HG03354 (cell line): Measurements from ENCODE around the gene SYNE2.
A peak's percentile ranks its signal among the peaks of the same experiment; 100 is the strongest.
"Not testable (repeated sequence)": the region's sequence is repeated elsewhere in the genome, so short reads cannot be mapped to it uniquely, and the experiment has no call there.

Source experiments
- ATAC-seq: cut with Tn5 transposase; IDR thresholded peaks from one replicate; pipeline ENCODE4 v1.9.1; 2021; ENCODE audit warnings: mild to moderate bottlenecking; ENCODE audit not compliant: unreplicated experiment, poor library complexity, severe bottlenecking

SYNE2 gene

DNA sequence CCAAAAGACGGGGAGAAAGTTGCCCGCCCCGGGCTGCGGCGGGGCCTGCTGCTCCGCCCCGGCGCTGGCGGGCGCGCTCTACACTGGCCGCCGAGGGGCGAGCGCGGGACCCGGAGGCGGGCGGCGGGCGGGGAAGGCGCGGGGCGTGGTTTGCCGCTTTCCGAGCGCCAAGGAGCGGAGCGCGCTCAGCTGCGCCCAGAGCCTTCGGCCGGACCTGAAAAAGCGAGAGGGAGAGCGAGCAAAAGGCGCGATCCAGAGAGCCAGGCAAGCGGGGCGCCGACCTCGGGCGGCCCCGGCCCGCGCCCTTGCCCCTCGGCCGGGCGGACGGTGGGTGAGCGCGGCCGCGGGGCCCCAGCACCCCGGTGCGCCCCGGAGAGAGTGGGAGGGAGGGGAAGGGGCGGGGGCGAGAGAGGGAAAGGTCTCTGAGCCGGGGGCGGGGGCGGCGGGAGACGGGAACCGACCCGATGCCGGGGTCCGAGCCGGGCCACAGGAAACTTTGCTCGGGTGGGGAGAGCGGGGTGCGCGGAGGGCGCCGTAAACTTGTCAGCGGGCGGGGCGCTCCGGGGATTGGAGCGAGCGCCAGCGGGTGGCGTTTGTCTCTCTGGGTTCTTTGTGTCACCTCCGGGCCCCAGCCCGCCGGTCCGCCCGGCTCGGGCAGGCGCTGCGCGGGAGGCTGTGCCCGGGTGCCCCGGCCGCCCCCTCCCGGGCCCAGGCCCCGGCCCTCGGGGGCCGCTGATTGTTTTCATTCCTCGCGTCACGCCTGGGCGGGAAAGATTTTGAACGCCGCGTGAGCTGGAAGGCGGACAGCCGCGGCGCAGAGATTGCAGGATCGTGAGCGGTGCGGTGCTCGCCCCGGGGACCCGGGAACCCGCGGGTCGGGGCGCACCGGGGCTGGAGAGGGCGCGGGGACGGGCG lies at the start of gene SYNE2:
TSS of gene SYNE2 (plus strand) at position 188 of the 915 bp plus-strand sequence. CDS start 56,145 bp downstream, outside the sequence.
- peak; percentile 83 for ATAC-seq

DNA sequence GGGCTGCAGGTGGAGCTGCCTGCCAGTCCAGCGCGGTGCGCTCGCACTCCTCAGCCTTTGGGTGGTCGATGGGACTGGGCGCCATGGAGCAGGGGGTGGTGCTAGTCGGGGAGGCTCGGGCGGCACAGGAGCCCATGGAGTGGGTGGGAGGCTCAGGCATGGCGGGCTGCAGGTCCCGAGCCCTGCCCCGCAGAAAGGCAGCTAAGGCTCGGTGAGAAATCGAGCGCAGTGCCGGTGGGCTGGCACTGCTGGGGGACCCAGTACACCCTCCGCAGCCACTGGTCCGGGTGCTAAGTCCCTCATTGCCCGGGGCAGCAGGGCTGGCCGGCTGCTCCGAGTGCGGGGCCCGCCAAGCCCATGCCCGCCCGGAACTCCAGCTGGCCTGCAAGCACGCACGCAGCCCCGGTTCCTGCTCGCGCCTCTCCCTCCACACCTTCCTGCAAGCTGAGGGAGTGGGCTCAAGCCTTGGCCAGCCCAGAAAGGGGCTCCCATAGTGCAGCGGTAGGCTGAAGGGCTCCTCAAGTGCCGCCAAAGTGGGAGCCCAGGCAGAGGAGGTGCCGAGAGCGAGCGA lies 49.5 kb upstream of the SYNE2 start:
- ATAC-seq = not testable (repeated sequence)

DNA sequence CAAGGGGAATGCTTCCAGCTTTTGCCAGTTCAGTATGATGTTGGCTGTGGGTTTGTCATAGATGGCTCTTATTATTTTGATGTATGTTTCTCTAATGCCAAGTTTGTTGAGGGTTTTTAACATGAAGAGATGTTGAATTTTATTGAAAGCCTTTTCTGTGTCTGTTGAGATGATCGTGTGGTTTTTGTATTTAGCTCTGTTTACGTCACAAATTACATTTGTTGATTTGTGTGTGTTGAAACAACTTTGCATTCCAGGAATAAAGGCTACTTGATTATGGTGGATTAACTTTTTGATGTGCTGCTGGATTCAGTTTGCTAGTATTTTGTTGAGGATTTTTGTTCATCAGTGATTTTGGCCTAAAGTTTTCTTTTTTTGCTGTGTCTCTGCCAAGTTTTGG lies 46.7 kb upstream of the SYNE2 start:
- not testable (repeated sequence) for ATAC-seq

GRCh38 chr14:63811692-63812091 lies 41.1 kb upstream of the SYNE2 start:
- ATAC-seq = not testable (repeated sequence)

DNA sequence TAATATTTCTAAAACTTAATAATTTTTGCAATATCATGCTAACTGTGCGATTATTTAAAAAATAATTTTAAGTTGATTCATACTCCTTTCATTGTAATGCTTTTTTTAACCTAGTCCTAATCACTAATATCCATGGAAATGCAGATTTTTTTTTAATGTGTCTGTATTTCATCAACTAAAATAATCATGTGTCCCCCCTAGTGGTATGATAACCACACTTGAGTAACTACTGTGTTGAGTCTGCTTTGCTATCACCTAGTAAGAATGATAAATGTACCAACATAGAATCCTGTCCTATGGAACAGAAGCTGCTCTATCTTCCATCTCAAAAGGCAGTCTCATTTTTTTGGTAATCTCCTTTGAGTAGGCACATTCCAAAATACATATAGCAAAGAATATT lies 19.1 kb upstream of the SYNE2 start:
- ATAC-seq = no peak

DNA sequence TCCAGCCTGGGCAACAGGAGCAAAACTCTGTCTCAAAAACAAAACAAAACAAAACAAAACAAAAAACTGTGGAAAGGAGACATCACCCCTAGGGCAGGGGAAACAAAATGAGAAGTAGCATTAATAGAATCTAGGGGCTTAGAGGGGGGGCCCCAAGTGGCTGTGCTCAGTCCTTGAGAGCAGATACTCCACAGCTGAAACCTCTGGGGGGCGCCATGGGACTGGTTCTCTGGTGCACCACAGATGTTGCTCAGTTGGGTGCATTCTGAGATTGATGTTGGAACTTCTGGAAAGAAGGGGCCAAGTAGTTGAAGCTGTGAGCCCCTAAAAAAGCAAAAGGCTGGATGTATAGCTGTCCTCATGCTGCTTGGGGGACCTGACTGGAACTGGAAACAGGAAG lies 11.8 kb upstream of the SYNE2 start:
- no peak for ATAC-seq

DNA sequence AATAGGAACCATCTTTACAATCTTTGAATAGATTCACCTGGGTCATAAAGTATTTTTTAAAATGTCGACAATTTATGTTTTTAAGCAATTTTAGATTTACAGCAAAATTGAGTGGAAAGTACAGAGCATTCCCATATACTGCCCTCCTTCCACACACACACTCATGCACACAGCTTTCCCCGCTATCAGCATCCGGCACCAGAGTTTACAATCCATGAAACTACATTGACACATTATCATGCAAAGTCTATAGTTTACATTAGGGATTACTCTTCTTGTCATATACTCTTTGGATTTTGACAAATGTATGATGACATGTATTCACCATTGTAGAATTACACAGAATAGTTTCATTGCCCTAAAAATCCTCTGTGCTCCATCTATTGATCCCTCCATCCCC lies 9.0 kb upstream of the SYNE2 start:
- ATAC-seq = no peak

DNA sequence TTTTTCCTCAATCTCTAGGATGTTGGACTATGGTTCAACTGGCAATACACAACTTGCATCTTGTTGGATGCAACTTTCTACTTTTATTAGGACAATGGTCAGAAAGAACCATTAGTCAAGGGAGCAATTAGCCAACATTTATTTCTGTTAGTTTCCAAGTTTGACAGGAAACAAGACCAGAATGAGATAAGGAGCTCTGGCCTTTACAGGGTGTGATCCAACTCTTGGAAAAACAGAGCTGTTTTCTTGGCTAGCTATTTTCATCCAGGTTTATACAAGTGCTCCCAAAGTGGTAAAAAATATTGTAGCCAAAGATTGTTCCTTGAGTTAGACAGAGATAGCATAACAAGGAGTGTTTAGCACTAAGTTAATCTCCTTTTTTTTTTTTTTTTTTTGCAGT lies 3.9 kb upstream of the SYNE2 start:
- no peak for ATAC-seq

DNA sequence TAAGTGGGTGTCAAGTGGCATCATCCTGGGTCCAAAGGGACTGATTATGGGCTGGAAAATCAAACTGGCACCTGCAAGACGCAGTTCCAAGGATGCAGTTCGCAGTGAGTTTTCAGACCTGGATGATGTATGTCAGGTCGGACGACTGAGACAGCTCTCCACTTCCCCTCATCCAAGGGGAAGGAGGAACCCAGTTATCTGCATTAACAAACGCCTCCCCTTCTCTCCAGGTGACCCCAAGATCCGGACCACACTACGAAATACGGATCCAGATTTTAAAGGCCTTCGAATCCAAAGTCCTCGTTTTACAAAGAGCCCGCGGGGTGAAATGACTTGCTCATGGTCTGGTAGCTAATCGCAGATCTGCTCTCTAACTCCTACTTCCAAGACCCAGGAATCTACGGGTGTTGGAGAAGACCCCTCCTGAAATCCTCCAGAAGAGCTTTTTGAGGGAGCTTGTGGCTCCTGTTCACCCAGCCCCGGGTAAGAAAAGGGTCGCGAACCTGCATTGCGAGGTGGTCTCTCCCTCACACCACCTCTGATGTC lies 460 bp upstream of the SYNE2 start:
- ATAC-seq = peak; percentile 2

DNA sequence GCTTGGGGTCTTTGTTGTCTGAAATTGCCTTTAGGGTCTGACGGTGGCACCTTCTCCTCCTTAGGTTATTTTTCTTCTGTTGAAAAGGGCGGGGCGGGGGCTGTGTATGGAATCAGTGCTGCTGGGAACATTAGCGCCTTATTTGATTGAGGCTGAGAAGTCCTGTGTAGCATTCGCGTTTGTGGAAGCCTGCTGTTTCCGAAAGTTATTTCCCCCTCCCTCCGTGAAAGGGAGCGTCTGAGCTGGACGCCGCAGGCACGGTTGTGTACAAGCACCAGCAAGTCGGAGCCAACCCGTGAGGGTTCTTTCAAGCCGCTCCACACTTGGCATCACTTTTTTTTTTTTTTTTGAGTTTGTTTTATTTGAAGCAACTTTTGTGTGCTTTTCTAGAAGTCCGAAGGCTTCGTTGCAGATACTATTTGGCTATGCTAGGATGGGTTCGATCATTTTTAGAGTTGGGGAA lies 1.1 kb downstream of the SYNE2 start:
- ATAC-seq = peak; percentile 32

- ATAC-seq = no peak
Measured at GRCh38 chr14:63854330-63854729, 1.5 kb downstream of the SYNE2 start.

DNA sequence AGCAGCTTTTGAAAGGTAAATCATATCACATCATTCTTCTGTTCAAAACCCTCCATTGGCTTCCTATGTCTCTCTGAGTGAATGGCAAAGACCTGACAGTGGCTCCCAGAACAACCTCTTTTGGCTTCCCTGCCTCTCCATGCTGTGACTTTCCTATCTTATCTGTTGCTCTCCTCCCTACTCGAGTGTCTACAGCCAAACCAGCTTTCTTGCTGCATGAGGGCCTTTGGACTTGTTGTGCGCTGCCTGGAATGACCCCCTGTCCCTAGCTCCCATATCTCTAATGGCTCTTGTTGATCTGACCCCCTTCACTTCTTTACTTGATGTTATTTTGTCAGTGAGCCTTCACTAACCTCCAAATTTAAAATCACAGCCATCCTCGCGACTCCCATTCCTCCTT lies 2.5 kb downstream of the SYNE2 start:
- ATAC-seq = no peak

DNA sequence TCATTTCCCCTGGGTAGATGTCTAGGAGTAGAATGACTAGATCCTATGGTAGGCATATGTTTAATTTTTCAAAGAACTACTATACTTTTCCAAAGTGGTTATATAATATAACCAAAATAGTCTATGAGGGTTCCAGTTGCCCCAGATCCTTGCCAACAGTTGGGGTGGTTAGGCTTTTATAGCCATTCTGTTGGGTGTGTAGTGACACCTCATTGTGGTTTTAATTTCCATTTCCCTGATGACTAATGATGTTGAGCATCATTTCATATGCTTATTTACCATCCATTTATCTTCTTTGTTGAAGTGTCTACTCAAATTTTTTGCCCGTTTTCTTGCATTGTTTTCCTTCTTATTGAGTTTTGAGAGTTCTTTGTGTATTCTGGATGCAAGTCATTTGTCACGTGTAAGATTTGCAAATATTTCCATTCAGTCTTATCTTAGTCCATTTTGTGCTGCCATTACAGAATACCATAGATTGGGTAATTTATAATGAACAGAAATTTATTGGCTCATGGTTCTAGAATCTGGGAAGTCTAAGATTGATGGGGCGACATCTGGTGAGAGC lies 4.7 kb downstream of the SYNE2 start:
- ATAC-seq = no peak

GRCh38 chr14:63860146-63860545 lies 7.3 kb downstream of the SYNE2 start:
- ATAC-seq = no peak

- no peak for ATAC-seq
Measured at GRCh38 chr14:63862163-63862562, 9.4 kb downstream of the SYNE2 start.

DNA sequence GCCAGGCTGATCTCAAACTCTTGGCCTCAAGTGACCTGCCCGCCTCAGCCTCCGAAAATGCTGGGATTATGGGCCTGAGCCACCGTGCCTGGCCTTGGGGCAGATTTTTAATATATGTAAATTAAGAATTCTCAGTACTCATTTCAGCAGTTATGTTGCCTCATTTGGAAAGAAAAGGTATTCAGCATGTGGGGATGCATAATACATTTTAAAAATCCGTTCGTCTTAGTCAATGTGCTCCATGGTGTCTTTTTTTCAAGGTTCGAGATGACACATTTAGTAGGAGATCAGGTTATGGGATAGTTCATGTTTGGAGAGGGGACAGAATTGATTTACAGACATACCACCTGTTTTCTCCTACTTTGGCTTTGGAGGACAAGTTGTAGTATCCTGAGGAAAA lies 10.2 kb downstream of the SYNE2 start:
- no peak for ATAC-seq

- ATAC-seq = peak; percentile 31
Measured at GRCh38 chr14:63864775-63865174, 12.0 kb downstream of the SYNE2 start.

GRCh38 chr14:63867933-63868921 lies 15.4 kb downstream of the SYNE2 start:
- peak; percentile 37 for ATAC-seq

GRCh38 chr14:63869940-63870752 lies 17.3 kb downstream of the SYNE2 start:
- peak; percentile 50 for ATAC-seq
